RWPE1 (cell line): Measurements from ENCODE around the gene CD200R1.

Source experiments
- CTCF ChIA-PET: fragments of 350-600 bp; sonication (Branson Sonifier 250); formaldehyde crosslinking; extraction: SDS; loops from one replicate; lab custom pipeline; 2021; lab: Yijun Ruan, JAX
- POLR2A ChIA-PET: fragments of 400-600 bp; formaldehyde crosslinking; extraction: SDS; loops from one replicate; lab custom pipeline; 2020; ENCODE audit warnings: antibody characterized with exemption; ENCODE audit not compliant: low non-redundant PET; lab: Yijun Ruan, JAX
- DNase-seq: peaks from one replicate; pipeline ENCODE4 v3.0.0; 2012; ENCODE audit warnings: low spot score
- H3K27ac ChIP-seq: fragments of 450-650 bp; 2 replicates; pipeline ENCODE4 v1.5.1; 2017
- CTCF ChIP-seq: fragments of 450-650 bp; conservative IDR thresholded peaks from 2 replicates; pipeline ENCODE4 v1.5.1; 2017; ENCODE audit warnings: low read depth, mild to moderate bottlenecking

The CD200R1 gene

GRCh38 chr3:112904786-112905185 lies 70.1 kb downstream of the CD200R1 start:
- no peak for TF ChIP-seq CTCF
- ChIA-PET CTCF (interaction anchor here (0.6 kb wide), 1 partner anchor 581 kb away, joined by 3 read pairs; no protein-coding TSS in a partner anchor), POLR2A (no interaction called here)
- no peak for DNase-seq
- no peak overlapping the region for H3K27ac ChIP-seq

GRCh38 chr3:112900113-112900512 lies 74.8 kb downstream of the CD200R1 start:
- no peak for DNase-seq
- ChIA-PET POLR2A (no interaction called here), CTCF (no interaction called here)
- no peak overlapping the region for H3K27ac ChIP-seq
- TF ChIP-seq CTCF: no peak

GRCh38 chr3:112897791-112898190 lies 77.1 kb downstream of the CD200R1 start:
- H3K27ac ChIP-seq: no peak overlapping the region
- POLR2A ChIA-PET: no interaction called here
- no peak for TF ChIP-seq CTCF
- CTCF ChIA-PET: interaction anchor here (0.5 kb wide), 2 partner anchors 14 to 70 kb away, joined by 3 read pairs; no protein-coding TSS in a partner anchor
- no peak for DNase-seq

- DNase-seq: no peak
- CTCF ChIA-PET: no interaction called here
- POLR2A ChIA-PET: no interaction called here
- H3K27ac ChIP-seq: no peak overlapping the region
- TF ChIP-seq CTCF: no peak
These were observed 80.6 kb downstream of the CD200R1 start for GRCh38 chr3:112894258-112894657.

- POLR2A ChIA-PET: no interaction called here
- CTCF ChIA-PET: no interaction called here
- DNase-seq: no peak
- no peak for TF ChIP-seq CTCF
- H3K27ac ChIP-seq: no peak overlapping the region
These were observed 85.5 kb downstream of the CD200R1 start for GRCh38 chr3:112889357-112889756.

- ChIA-PET CTCF (interaction anchor here (0.7 kb wide), 1 partner anchor 1577 kb away, joined by 4 read pairs; no protein-coding TSS in a partner anchor), POLR2A (no interaction called here)
- DNase-seq: no peak
- TF ChIP-seq CTCF: no peak
- H3K27ac ChIP-seq: no peak overlapping the region
These were observed 86.4 kb downstream of the CD200R1 start for GRCh38 chr3:112888381-112889085.
